GM18499 (cell line): Measurements from ENCODE around the gene HTRA2.
"Not testable (repeated sequence)": the region's sequence is repeated elsewhere in the genome, so short reads cannot be mapped to it uniquely, and the experiment has no call there.

ENCODE experiments used
- ATAC-seq: cut with Tn5 transposase; IDR thresholded peaks from one replicate; pipeline ENCODE4 v1.9.1; 2021; ENCODE audit warnings: moderate number of reproducible peaks; ENCODE audit not compliant: insufficient read depth, unreplicated experiment

HTRA2 gene

GRCh38 chr2:74529357-74530238 is at the start of gene HTRA2, which contains the start of gene AUP1:
Gene HTRA2 (plus strand): TSS chr2:74529933. CDS start chr2:74530007, 74 bp downstream.
Gene AUP1 (minus strand): TSS chr2:74529706. CDS start chr2:74529629, 77 bp downstream.
- peak; percentile 50 for ATAC-seq

GRCh38 chr2:74481431-74481830 is 48.3 kb upstream of the HTRA2 start:
- ATAC-seq = no peak

GRCh38 chr2:74481961-74482800 is 47.6 kb upstream of the HTRA2 start:
- ATAC-seq = peak; percentile 15

- ATAC-seq = peak; percentile 70
Observed at GRCh38 chr2:74482801-74483674, 46.7 kb upstream of the HTRA2 start, which contains the start of the genes CCDC142 and TTC31. Gene CCDC142 (minus strand): TSS chr2:74482998. CDS start chr2:74482837, 161 bp downstream. Gene TTC31 (plus strand): TSS chr2:74483081. CDS start chr2:74483096, 15 bp downstream.

GRCh38 chr2:74483675-74484164 is 46.0 kb upstream of the HTRA2 start:
- ATAC-seq = not testable (repeated sequence)

- no peak for ATAC-seq
Observed at GRCh38 chr2:74486141-74486540, 43.6 kb upstream of the HTRA2 start.

GRCh38 chr2:74488643-74489481 is 40.9 kb upstream of the HTRA2 start:
- ATAC-seq = no peak

- no peak for ATAC-seq
Observed at GRCh38 chr2:74489906-74490305, 39.8 kb upstream of the HTRA2 start.

- no peak for ATAC-seq
Observed at GRCh38 chr2:74491648-74492544, 37.8 kb upstream of the HTRA2 start.

- no peak for ATAC-seq
Observed at GRCh38 chr2:74493546-74493945, 36.2 kb upstream of the HTRA2 start.

GRCh38 chr2:74495440-74495839 is 34.3 kb upstream of the HTRA2 start:
- ATAC-seq = no peak

- no peak for ATAC-seq
Observed at GRCh38 chr2:74496997-74497776, 32.5 kb upstream of the HTRA2 start.

- ATAC-seq = no peak
Observed at GRCh38 chr2:74497777-74498499, 31.8 kb upstream of the HTRA2 start.

- no peak for ATAC-seq
Observed at GRCh38 chr2:74498500-74499266, 31.1 kb upstream of the HTRA2 start.

- ATAC-seq = no peak
Observed at GRCh38 chr2:74499267-74499939, 30.3 kb upstream of the HTRA2 start, which contains the start of gene LBX2. Gene LBX2 (minus strand): TSS chr2:74499603. CDS start chr2:74499537, 66 bp downstream.
